HUES48 (cell line): ENCODE data around the gene SULT1C3.
A peak's percentile ranks its signal among the peaks of the same experiment; 100 is the strongest.
"Not testable (repeated sequence)": the region's sequence is repeated elsewhere in the genome, so short reads cannot be mapped to it uniquely, and the experiment has no call there.

Experiments used
- H3K27ac ChIP-seq: one replicate; pipeline ENCODE4 v1.7.0; 2013; ENCODE audit warnings: low read depth, low read length, inconsistent platforms
- H3K27me3 ChIP-seq: 2 replicates; pipeline ENCODE4 v1.6.1; 2013; ENCODE audit warnings: mild to moderate bottlenecking, low read length; ENCODE audit not compliant: control insufficient read depth, insufficient read depth
- H3K36me3 ChIP-seq: 2 replicates; pipeline ENCODE4 v1.6.1; 2013; ENCODE audit warnings: low read length; ENCODE audit not compliant: control insufficient read depth, insufficient read depth
- H3K4me1 ChIP-seq: 2 replicates; pipeline ENCODE4 v1.6.1; 2013; ENCODE audit warnings: mild to moderate bottlenecking, low read length; ENCODE audit not compliant: control insufficient read depth, insufficient read depth
- H3K4me3 ChIP-seq: 2 replicates; pipeline ENCODE4 v1.5.1; 2013; ENCODE audit warnings: mild to moderate bottlenecking, low read depth, low read length
- H3K9ac ChIP-seq: 2 replicates; pipeline ENCODE4 v1.6.1; 2013; ENCODE audit warnings: mild to moderate bottlenecking, low read depth, low read length, moderate library complexity
- H3K9me3 ChIP-seq: 2 replicates; pipeline ENCODE4 v1.6.1; 2013; ENCODE audit warnings: low read length; ENCODE audit not compliant: control insufficient read depth, insufficient read depth

Gene SULT1C3

GRCh38 chr2:108270768-108271506 is 31.2 kb downstream of the SULT1C3 start:
- Histone ChIP-seq H3K9me3 (no peaks in the 10 kb centered on the region), H3K4me3 (no peak overlapping the region), H3K27ac (no peak overlapping the region), H3K4me1 (no peaks in the 10 kb centered on the region), H3K9ac (no peak overlapping the region), H3K36me3 (no peaks in the 10 kb centered on the region), H3K27me3 (no peaks in the 10 kb centered on the region)

- Histone ChIP-seq H3K27ac (no peak overlapping the region), H3K4me3 (no peak overlapping the region), H3K27me3 (no peaks in the 10 kb centered on the region), H3K4me1 (no peaks in the 10 kb centered on the region), H3K9ac (no peak overlapping the region), H3K36me3 (no peaks in the 10 kb centered on the region), H3K9me3 (no peaks in the 10 kb centered on the region)
These were observed 32.0 kb downstream of the SULT1C3 start for GRCh38 chr2:108271691-108272253.

GRCh38 chr2:108278631-108279030 is 38.9 kb downstream of the SULT1C3 start:
- Histone ChIP-seq H3K27me3 (no peaks in the 10 kb centered on the region), H3K27ac (no peak overlapping the region), H3K9ac (no peak overlapping the region), H3K9me3 (no peaks in the 10 kb centered on the region), H3K4me3 (no peak overlapping the region), H3K4me1 (no peaks in the 10 kb centered on the region), H3K36me3 (no peaks in the 10 kb centered on the region)

- H3K36me3 ChIP-seq: no peaks in the 10 kb centered on the region
- H3K9ac ChIP-seq: no peak overlapping the region
- no peaks in the 10 kb centered on the region for H3K27me3 ChIP-seq
- no peaks in the 10 kb centered on the region for H3K4me1 ChIP-seq
- H3K27ac ChIP-seq: no peak overlapping the region
- no peaks in the 10 kb centered on the region for H3K9me3 ChIP-seq
- no peak overlapping the region for H3K4me3 ChIP-seq
These were observed 39.7 kb downstream of the SULT1C3 start for GRCh38 chr2:108279468-108279867.

GRCh38 chr2:108280466-108280865 is 40.7 kb downstream of the SULT1C3 start:
- H3K27ac ChIP-seq: no peak overlapping the region
- H3K4me3 ChIP-seq: no peak overlapping the region
- H3K4me1 ChIP-seq: no peaks in the 10 kb centered on the region
- no peaks in the 10 kb centered on the region for H3K27me3 ChIP-seq
- H3K9ac ChIP-seq: no peak overlapping the region
- no peaks in the 10 kb centered on the region for H3K36me3 ChIP-seq
- no peaks in the 10 kb centered on the region for H3K9me3 ChIP-seq

- not testable (repeated sequence) for H3K27me3 ChIP-seq, H3K36me3 ChIP-seq, H3K9ac ChIP-seq, H3K4me3 ChIP-seq, H3K27ac ChIP-seq, H3K9me3 ChIP-seq
- peaks cover 10% of the 10 kb centered on the region for H3K4me1 ChIP-seq
These were observed 44.8 kb downstream of the SULT1C3 start for GRCh38 chr2:108284566-108284965.

GRCh38 chr2:108285616-108286015 is 45.8 kb downstream of the SULT1C3 start:
- H3K27me3 ChIP-seq: no peaks in the 10 kb centered on the region
- H3K9me3 ChIP-seq: no peaks in the 10 kb centered on the region
- H3K9ac ChIP-seq: no peak overlapping the region
- peaks cover 10% of the 10 kb centered on the region for H3K4me1 ChIP-seq
- no peak overlapping the region for H3K27ac ChIP-seq
- H3K4me3 ChIP-seq: no peak overlapping the region
- H3K36me3 ChIP-seq: no peaks in the 10 kb centered on the region

GRCh38 chr2:108287169-108287568 is 47.4 kb downstream of the SULT1C3 start:
- Histone ChIP-seq H3K9me3 (no peaks in the 10 kb centered on the region), H3K9ac (no peak overlapping the region), H3K27ac (no peak overlapping the region), H3K36me3 (no peaks in the 10 kb centered on the region), H3K4me3 (no peak overlapping the region), H3K4me1 (peaks cover 10% of the 10 kb centered on the region), H3K27me3 (no peaks in the 10 kb centered on the region)

GRCh38 chr2:108288534-108289106 is 48.9 kb downstream of the SULT1C3 start, which contains the start of gene SULT1C2:
Gene SULT1C2, plus strand, starts transcription at chr2:108288895. Its CDS starts 4,773 bp downstream, at chr2:108293668.
- H3K36me3 ChIP-seq: no peaks in the 10 kb centered on the region
- H3K27me3 ChIP-seq: no peaks in the 10 kb centered on the region
- peak within 1 kb of the TSS; percentile 1 for H3K4me3 ChIP-seq
- no peaks in the 10 kb centered on the region for H3K9me3 ChIP-seq
- H3K4me1 ChIP-seq: peaks cover 10% of the 10 kb centered on the region
- H3K27ac ChIP-seq: peak within 1 kb of the TSS; percentile 56
- peak within 1 kb of the TSS; percentile 25; the same call in 1 of the 2 replicates for H3K9ac ChIP-seq

GRCh38 chr2:108293850-108294249 is 54.1 kb downstream of the SULT1C3 start:
- H3K27ac ChIP-seq: no peak overlapping the region
- H3K9ac ChIP-seq: no peak overlapping the region
- H3K4me3 ChIP-seq: no peak overlapping the region
- no peaks in the 10 kb centered on the region for H3K36me3 ChIP-seq
- H3K27me3 ChIP-seq: no peaks in the 10 kb centered on the region
- peaks cover under 1% of the 10 kb centered on the region; the same call in 1 of the 2 replicates for H3K4me1 ChIP-seq
- H3K9me3 ChIP-seq: no peaks in the 10 kb centered on the region

- H3K9me3 ChIP-seq: no peaks in the 10 kb centered on the region
- no peak overlapping the region for H3K4me3 ChIP-seq
- no peaks in the 10 kb centered on the region for H3K27me3 ChIP-seq
- no peaks in the 10 kb centered on the region for H3K4me1 ChIP-seq
- no peak overlapping the region for H3K27ac ChIP-seq
- H3K36me3 ChIP-seq: no peaks in the 10 kb centered on the region
- no peak overlapping the region for H3K9ac ChIP-seq
These were observed 57.8 kb downstream of the SULT1C3 start for GRCh38 chr2:108297436-108298141.
